H1 (cell line): Measurements from ENCODE around the gene CRYBB2. TPM values are rescaled to one million over a fixed set of nuclear protein-coding genes. Genes with fewer than 3 reads are reported as not detected.

Source experiments
- FOSL1 ChIP-seq: IDR thresholded peaks from 2 replicates; pipeline ENCODE4 v1.6.1; 2011; ENCODE audit warnings: mild to moderate bottlenecking, low read depth, low read length, moderate library complexity; ENCODE audit not compliant: insufficient read depth
- POU5F1 ChIP-seq: IDR thresholded peaks from 2 replicates; pipeline ENCODE4 v1.6.1; 2011; ENCODE audit warnings: low read depth, mild to moderate bottlenecking, low read length, moderate library complexity
- SRF ChIP-seq: IDR thresholded peaks from 2 replicates; pipeline ENCODE4 v1.6.1; 2011; ENCODE audit warnings: mild to moderate bottlenecking, low read depth, low read length, moderate library complexity
- TEAD4 ChIP-seq: IDR thresholded peaks from 2 replicates; pipeline ENCODE4 v1.6.1; 2012; ENCODE audit warnings: low read depth, low read length, inconsistent platforms, mixed read lengths
- polyA plus RNA-seq, 7 experiments: library from polyadenylated mRNA; depleted of rRNA in 3 of 7; stranded (reverse) in 5 of 7; unstranded in 2 of 7; fragments of >200 nt in 5 of 7; fragments of 200-250 nt in 2 of 7; gene quantifications; 1 replicate in 5 of 7; 2 replicates in 1 of 7; 4 replicates in 1 of 7; pipeline versions ENCODE4 v1.2.1 to v1.2.3, GENCODE V29; 2011 to 2013; ENCODE audit warnings: missing spikeins in 2 of 7, mixed read lengths in 2 of 7
- total RNA-seq: library from RNA; stranded (reverse); fragmentation: NEBNext Ultra II Directional; extraction: Animal tissue kit (Norgen Biotek cat#: 25700); gene quantifications from 2 replicates; pipeline ENCODE4 v1.2.1, GENCODE V29; 2021
- TF ChIP-seq, protein P1 (sequence below): IDR thresholded peaks from 2 replicates; pipeline ENCODE4 v1.6.1; 2011; ENCODE audit warnings: low read depth, mild to moderate bottlenecking, low read length; ENCODE audit not compliant: insufficient read depth

CRYBB2 gene
- total and polyA plus RNA-seq, 2 of the 8 experiments (the other 6 are each of a cell fraction or from before 2014, with no cell fraction given) = 0.12 TPM; not detected in 1

DNA sequence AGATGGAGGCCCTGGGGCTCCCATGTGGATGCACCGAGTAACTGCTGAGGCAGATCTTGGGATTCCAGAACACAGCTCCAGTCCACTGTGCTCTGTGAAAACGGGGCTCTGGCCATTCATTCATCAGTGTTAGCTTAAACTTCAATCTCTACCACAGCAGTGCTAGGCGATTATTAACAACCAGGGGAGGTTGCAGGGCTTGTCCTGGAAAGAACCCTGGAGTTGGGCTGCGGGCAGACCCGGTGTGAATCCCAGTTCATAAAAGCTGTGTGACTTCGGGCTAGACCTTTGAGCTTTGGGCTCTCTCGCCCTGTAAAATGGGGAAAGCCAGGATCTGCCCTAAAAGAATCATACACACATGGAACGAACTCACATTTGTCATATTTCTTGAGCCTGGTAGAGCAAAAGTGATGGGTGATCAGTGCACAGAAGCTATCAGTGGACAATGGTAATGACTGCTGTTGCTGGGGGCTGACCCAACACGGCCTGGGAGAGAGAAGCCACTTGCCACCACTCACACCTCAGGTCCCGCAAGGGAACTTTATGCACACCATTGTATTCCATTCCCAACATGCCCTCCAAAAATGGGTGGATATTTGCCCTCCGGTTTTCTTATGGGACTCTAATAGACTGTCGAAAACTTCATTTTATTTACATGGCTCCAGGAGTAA is 35.4 kb upstream of the CRYBB2 start (continued):
- TF ChIP-seq, protein P1, sequence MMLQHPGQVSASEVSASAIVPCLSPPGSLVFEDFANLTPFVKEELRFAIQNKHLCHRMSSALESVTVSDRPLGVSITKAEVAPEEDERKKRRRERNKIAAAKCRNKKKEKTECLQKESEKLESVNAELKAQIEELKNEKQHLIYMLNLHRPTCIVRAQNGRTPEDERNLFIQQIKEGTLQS = no peak
- TF ChIP-seq TEAD4 (no peak), SRF (no peak), POU5F1 (no peak), FOSL1 (no peak)
